Stimulated activated naive CD8-positive, alpha-beta T cell treated with anti-CD3 and anti-CD28 coated beads, Interleukin-15, amount 100 ng/mL, for 72 hours (primary cell): ENCODE measurements around the gene DNAJC5.

Experiments
- ATAC-seq: fragments of 150-1000 bp; cut with Tn5 transposase; 2 replicates; pipeline ENCODE4 v1.10.0; 2021; ENCODE audit warnings: mild to moderate bottlenecking, moderate library complexity
- DNase-seq, 2 donors: peaks; one replicate each; pipeline ENCODE4 v3.0.0; 2021 to 2022
- H3K27ac Mint-ChIP-seq, 2 donors: one replicate each; pipeline ENCODE4 v1.8.0; 2022; ENCODE audit warnings: mild to moderate bottlenecking in 2 of 2, mixed read lengths in 2 of 2, moderate library complexity in 2 of 2
- H3K27me3 Mint-ChIP-seq: one replicate; pipeline ENCODE4 v1.8.0; 2022; ENCODE audit warnings: mixed read lengths
- H3K4me1 Mint-ChIP-seq: one replicate; pipeline ENCODE4 v1.8.0; 2022; ENCODE audit warnings: mild to moderate bottlenecking, mixed read lengths
- H3K4me3 Mint-ChIP-seq, 2 donors: one replicate each; pipeline ENCODE4 v1.8.0; 2022; ENCODE audit warnings: mild to moderate bottlenecking in 2 of 2, mixed read lengths in 2 of 2, moderate library complexity in 1 of 2
- H3K9me3 Mint-ChIP-seq, 2 donors: one replicate each; pipeline ENCODE4 v1.8.0; 2022; ENCODE audit warnings: mixed read lengths in 2 of 2

DNAJC5 gene

DNA sequence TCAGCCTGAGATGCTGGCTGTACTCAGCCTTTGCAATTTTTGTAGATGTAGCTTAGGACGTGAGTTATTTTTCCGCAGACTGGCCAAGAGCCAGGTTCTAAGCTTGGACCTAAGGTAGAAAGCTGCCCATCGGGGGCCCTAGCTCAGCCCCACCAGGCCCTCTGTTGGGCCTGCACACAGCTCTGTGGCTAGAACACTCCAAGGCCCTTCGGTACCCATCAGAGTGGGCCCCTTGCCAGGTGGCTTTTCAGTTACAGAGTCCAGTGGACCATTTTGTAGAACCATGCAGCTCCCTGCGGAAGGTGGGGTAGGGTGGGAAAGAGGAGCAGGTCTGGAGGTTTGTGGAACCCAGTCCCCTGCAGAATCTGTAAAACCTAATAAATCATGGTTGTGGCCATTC lies 38.7 kb downstream of the DNAJC5 start:
- Mint-ChIP-seq H3K4me3 (no peak overlapping the region), H3K9me3 (no peaks in the 10 kb centered on the region), H3K4me1 (peaks cover 5% of the 10 kb centered on the region), H3K27me3 (no peaks in the 10 kb centered on the region), H3K27ac (no peak overlapping the region)
- no peak for ATAC-seq
- DNase-seq, result no peak

- Mint-ChIP-seq H3K27me3 (no peaks in the 10 kb centered on the region), H3K9me3 (no peaks in the 10 kb centered on the region), H3K4me1 (peaks cover 5% of the 10 kb centered on the region), H3K27ac (no peak overlapping the region), H3K4me3 (no peak overlapping the region)
- DNase-seq (no peak), ATAC-seq (no peak)
Observed at GRCh38 chr20:63934271-63935068, 39.5 kb downstream of the DNAJC5 start.

- Mint-ChIP-seq H3K27me3 (no peaks in the 10 kb centered on the region), H3K9me3 (no peaks in the 10 kb centered on the region)
- no peak for ATAC-seq
Observed at GRCh38 chr20:63935447-63935846, 40.5 kb downstream of the DNAJC5 start.

GRCh38 chr20:63937596-63937995 lies 42.7 kb downstream of the DNAJC5 start:
- no peak for ATAC-seq
- DNase-seq, result no peak
- Mint-ChIP-seq H3K4me1 (peaks cover 26% of the 10 kb centered on the region), H3K27ac (peak overlapping the region in 1 of 2 donors; percentile 34), H3K27me3 (no peaks in the 10 kb centered on the region), H3K4me3 (no peak overlapping the region), H3K9me3 (no peaks in the 10 kb centered on the region)

More at GRCh38 chr20:63935447-63935846, 40.5 kb downstream of the DNAJC5 start:
- DNase-seq, result no peak
- Mint-ChIP-seq H3K4me3 (no peak overlapping the region), H3K27ac (peak overlapping the region in 1 of 2 donors; percentile 33), H3K4me1 (peaks cover 5% of the 10 kb centered on the region)

GRCh38 chr20:63939061-63939935 lies 44.4 kb downstream of the DNAJC5 start:
- peaks cover 26% of the 10 kb centered on the region for H3K4me1 Mint-ChIP-seq
- DNase-seq, result peak in 1 of 2 donors; percentile 12
- no peaks in the 10 kb centered on the region for H3K27me3 Mint-ChIP-seq
- no peak overlapping the region for H3K4me3 Mint-ChIP-seq
- peak; percentile 6 for ATAC-seq
- no peaks in the 10 kb centered on the region for H3K9me3 Mint-ChIP-seq
- no peak overlapping the region for H3K27ac Mint-ChIP-seq

GRCh38 chr20:63940071-63940471 lies 45.1 kb downstream of the DNAJC5 start:
- peak overlapping the region in 1 of 2 donors; percentile 20 for H3K27ac Mint-ChIP-seq
- no peak overlapping the region for H3K4me3 Mint-ChIP-seq
- H3K4me1 Mint-ChIP-seq, result peaks cover 26% of the 10 kb centered on the region
- H3K27me3 Mint-ChIP-seq, result no peaks in the 10 kb centered on the region
- DNase-seq (no peak), ATAC-seq (no peak)
- H3K9me3 Mint-ChIP-seq, result no peaks in the 10 kb centered on the region

DNA sequence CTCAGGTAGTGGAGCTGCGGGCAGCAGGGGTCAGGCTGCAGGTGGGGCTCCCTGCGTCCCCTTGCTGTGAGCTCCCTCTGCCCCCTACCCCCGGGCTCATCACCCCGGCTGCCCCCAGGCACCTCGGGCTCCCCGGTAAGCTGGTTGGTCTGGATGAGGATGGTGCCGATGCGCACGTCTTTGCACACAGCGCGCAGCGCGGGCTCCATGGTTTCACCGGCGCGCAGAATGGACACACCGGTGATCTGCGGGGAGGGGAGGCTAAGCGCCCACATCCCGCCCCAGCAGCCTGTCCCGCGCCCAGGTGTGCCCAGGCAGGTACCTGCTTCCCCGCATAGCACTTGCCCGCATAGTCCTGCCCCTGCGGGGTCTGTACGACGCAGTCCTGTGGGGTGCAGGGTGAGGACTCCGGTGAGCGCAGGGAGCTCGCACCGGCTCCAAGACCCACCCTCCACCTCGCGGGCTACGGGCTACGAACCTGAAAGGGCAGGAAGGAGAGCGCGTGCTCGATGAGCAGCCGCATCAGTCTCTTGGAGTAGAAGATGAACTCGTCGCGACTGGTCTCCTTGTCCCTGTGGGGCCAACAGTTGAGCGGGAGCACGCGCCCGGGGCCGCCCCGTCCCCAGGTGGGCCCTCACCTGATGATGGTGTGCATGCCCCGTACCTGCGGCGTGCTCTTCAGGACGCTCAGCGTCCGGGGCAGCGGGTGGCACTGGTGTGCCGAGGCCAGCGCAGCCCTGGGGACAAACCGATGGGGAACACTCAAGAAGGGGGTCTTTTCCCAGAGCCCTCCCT lies 45.7 kb downstream of the DNAJC5 start:
- H3K27ac Mint-ChIP-seq, result peak overlapping the region in 1 of 2 donors; percentile 59
- no peaks in the 10 kb centered on the region for H3K27me3 Mint-ChIP-seq
- no peaks in the 10 kb centered on the region for H3K9me3 Mint-ChIP-seq
- H3K4me3 Mint-ChIP-seq, result peak overlapping the region in 1 of 2 donors; percentile 44
- peaks cover 30% of the 10 kb centered on the region for H3K4me1 Mint-ChIP-seq
- peak in 1 of 2 donors; percentile 17 for DNase-seq
- no peak for ATAC-seq

GRCh38 chr20:63941282-63942081 lies 46.6 kb downstream of the DNAJC5 start:
- Mint-ChIP-seq H3K27me3 (no peaks in the 10 kb centered on the region), H3K4me3 (peak overlapping the region; percentile 47 to 51), H3K27ac (peak overlapping the region; percentile 59 to 81), H3K9me3 (no peaks in the 10 kb centered on the region), H3K4me1 (peaks cover 32% of the 10 kb centered on the region)
- peak; percentile 85 for ATAC-seq
- peak; percentile 51 to 84 for DNase-seq

- no peaks in the 10 kb centered on the region for H3K9me3 Mint-ChIP-seq
- peaks cover 39% of the 10 kb centered on the region for H3K4me1 Mint-ChIP-seq
- peak overlapping the region in 1 of 2 donors; percentile 60 for H3K27ac Mint-ChIP-seq
- DNase-seq, result peak; percentile 48 to 64
- ATAC-seq, result no peak
- H3K27me3 Mint-ChIP-seq, result no peaks in the 10 kb centered on the region
- peak overlapping the region in 1 of 2 donors; percentile 32 for H3K4me3 Mint-ChIP-seq
Observed at GRCh38 chr20:63942250-63942951, 47.5 kb downstream of the DNAJC5 start.

- H3K27ac Mint-ChIP-seq, result peak overlapping the region in 1 of 2 donors; percentile 59
- ATAC-seq (no peak), DNase-seq (no peak)
- H3K27me3 Mint-ChIP-seq, result no peaks in the 10 kb centered on the region
- no peak overlapping the region for H3K4me3 Mint-ChIP-seq
- no peaks in the 10 kb centered on the region for H3K9me3 Mint-ChIP-seq
- peaks cover 47% of the 10 kb centered on the region for H3K4me1 Mint-ChIP-seq
Observed at GRCh38 chr20:63942969-63943807, 48.3 kb downstream of the DNAJC5 start.

DNA sequence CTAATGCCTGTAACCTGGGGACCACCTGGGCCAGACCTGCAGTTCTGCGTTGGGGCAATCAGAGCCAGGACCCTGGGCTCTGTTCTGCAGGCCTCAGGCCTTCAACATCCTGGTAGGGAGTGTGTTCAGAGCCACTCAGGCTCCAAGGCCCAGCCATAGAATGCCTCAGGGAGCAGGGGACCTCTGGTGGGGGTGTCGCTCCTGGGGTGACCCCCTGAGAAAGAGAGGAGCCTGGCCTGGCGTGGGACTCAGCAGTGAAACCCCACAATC lies 48.8 kb downstream of the DNAJC5 start:
- H3K27me3 Mint-ChIP-seq, result no peaks in the 10 kb centered on the region
- no peak for ATAC-seq
- no peak overlapping the region for H3K4me3 Mint-ChIP-seq
- no peak for DNase-seq
- peak overlapping the region in 1 of 2 donors; percentile 94 for H3K27ac Mint-ChIP-seq
- peaks cover 53% of the 10 kb centered on the region for H3K4me1 Mint-ChIP-seq
- H3K9me3 Mint-ChIP-seq, result no peaks in the 10 kb centered on the region

DNA sequence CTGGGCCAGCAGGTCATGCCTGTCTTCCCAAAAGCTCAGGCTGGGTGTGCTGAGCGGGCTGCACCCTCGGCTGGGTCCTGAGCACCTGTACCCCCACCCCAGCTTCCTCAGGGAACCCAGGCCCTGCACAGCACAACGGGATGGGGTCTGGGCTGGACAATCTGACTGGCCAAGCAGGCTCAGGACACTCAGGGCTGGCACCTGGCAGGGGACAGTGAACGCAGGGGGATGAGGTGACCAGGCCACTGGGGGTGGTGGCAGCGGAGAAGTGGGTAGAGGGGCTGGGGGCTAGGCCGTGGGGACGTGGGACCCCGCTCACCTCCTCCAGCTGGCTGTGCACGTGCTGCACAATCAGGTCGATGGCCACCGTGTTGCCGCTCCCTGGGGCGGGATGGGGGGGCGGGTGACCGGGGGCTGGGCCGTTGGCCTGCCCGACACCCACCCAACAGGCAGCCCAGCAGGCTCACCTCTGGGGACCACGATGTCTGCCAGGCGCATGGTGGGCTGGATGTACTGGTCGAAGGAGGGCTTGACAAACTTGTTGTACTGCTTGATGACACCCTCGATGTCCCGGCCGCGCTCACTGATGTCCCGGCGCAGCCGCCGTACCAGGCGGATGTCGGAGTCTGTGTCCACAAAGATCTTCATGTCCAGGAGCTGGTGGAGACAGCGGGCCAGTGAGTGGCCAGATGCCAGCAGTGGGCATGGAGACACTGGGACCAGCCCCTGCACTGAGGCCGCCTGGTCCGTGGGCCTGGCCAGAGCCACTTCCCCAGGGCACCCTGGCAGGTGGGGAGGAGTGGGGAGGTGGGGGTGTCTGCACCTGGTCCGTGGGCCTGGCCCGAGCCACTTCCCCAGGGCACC lies 49.4 kb downstream of the DNAJC5 start:
- ATAC-seq, result no peak
- peak overlapping the region in 1 of 2 donors; percentile 94 for H3K27ac Mint-ChIP-seq
- H3K4me3 Mint-ChIP-seq, result no peak overlapping the region
- DNase-seq, result no peak
- H3K9me3 Mint-ChIP-seq, result no peaks in the 10 kb centered on the region
- H3K4me1 Mint-ChIP-seq, result peaks cover 59% of the 10 kb centered on the region
- no peaks in the 10 kb centered on the region for H3K27me3 Mint-ChIP-seq
